ENCODE measurements around the gene CSTF2T.

CSTF2T gene

DNA sequence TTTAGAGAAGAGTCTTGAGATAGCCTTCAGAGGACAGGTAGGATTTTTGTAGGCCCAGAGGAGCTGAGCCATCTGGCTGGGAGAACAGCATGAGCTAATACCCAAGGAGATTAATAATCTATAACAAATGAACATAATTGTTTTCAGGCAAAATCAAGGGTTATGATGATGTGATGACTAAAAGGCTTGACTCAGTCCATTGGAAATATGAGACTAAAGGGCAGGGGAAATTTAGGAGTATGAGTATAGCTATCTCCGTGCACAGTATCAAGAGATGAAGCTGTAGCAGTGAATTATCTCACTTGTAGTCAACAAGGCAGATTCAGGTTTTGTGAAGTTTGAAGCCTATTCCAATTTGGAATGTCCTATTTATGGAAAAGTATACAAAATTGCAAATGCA is 40.1 kb downstream of the CSTF2T start:
- in situ Hi-C loops (cut with MboI; ENCODE audit: low sequenced_read_pairs, unreplicated experiment), result no loop called here
- no peak for DNase-seq (ENCODE audit: low spot score)
- TF ChIP-seq CTCF (IDR thresholded peaks at IDR 0.05; ENCODE audit: borderline replicate concordance, control extremely low read depth, extremely low read depth, insufficient read depth, missing control alignments), result no peak

- no peak for TF ChIP-seq CTCF (IDR thresholded peaks at IDR 0.05; ENCODE audit: borderline replicate concordance, control extremely low read depth, extremely low read depth, insufficient read depth, missing control alignments)
- in situ Hi-C loops (cut with MboI; ENCODE audit: low sequenced_read_pairs, unreplicated experiment), result no loop called here
Observed at GRCh38 chr10:51658000-51658399, 41.4 kb downstream of the CSTF2T start.

GRCh38 chr10:51656503-51656902 is 42.9 kb downstream of the CSTF2T start:
- TF ChIP-seq CTCF (IDR thresholded peaks at IDR 0.05; ENCODE audit: borderline replicate concordance, control extremely low read depth, extremely low read depth, insufficient read depth, missing control alignments), result no peak
- no peak for DNase-seq (ENCODE audit: low spot score)
- in situ Hi-C loops (cut with MboI; ENCODE audit: low sequenced_read_pairs, unreplicated experiment), result no loop called here

More at GRCh38 chr10:51658000-51658399, 41.4 kb downstream of the CSTF2T start:
- no peak for DNase-seq (ENCODE audit: low spot score)

DNA sequence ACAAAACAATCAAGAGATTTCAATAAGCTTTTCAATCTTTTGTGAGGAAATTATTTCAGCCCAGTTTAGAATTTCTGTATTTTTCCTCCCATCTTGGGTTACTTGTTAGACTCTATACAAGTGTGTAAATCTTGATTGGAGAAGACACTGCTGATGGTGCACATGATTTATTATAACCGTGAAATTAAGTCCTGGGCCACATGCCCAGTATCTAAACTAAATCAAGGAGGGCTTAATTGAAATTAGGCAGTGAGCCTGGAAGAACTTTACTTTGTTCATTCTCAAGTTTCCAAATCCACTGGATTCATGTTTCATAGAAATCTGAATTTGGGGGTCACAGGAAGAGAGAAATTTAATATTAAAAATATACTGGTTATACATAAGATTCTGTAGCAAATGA is 44.5 kb downstream of the CSTF2T start:
- in situ Hi-C loops (cut with MboI; ENCODE audit: low sequenced_read_pairs, unreplicated experiment), result no loop called here
- no peak for TF ChIP-seq CTCF (IDR thresholded peaks at IDR 0.05; ENCODE audit: borderline replicate concordance, control extremely low read depth, extremely low read depth, insufficient read depth, missing control alignments)
- no peak for DNase-seq (ENCODE audit: low spot score)

- DNase-seq (ENCODE audit: low spot score), result no peak
- TF ChIP-seq CTCF (IDR thresholded peaks at IDR 0.05; ENCODE audit: borderline replicate concordance, control extremely low read depth, extremely low read depth, insufficient read depth, missing control alignments), result no peak
- in situ Hi-C loops (cut with MboI; ENCODE audit: low sequenced_read_pairs, unreplicated experiment), result no loop called here
Observed at GRCh38 chr10:51653025-51653424, 46.4 kb downstream of the CSTF2T start.

- no peak for DNase-seq (ENCODE audit: low spot score)
- no peak for TF ChIP-seq CTCF (IDR thresholded peaks at IDR 0.05; ENCODE audit: borderline replicate concordance, control extremely low read depth, extremely low read depth, insufficient read depth, missing control alignments)
- in situ Hi-C loops (cut with MboI; ENCODE audit: low sequenced_read_pairs, unreplicated experiment), result no loop called here
Observed at GRCh38 chr10:51651063-51651462, 48.3 kb downstream of the CSTF2T start.

DNA sequence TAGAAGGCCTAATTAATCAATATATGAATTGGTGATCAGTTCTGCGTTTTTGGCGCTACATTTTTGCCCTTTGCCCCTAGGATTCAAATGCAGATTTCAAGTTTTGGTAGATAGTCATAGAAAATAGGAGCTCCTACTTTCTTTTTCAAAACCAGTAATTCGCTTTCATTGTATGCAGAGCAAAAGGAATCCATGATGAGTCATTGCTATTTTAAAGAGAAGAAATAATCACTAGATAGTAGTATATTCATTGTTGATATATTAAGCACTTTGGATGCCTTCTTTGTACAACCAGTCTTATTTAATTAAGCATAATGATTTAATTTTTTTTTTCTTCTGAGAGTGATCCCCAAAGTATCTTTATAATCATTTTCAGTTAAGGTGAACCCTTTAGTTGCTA is 50.3 kb downstream of the CSTF2T start:
- in situ Hi-C loops (cut with MboI; ENCODE audit: low sequenced_read_pairs, unreplicated experiment), result no loop called here
- no peak for DNase-seq (ENCODE audit: low spot score)
- no peak for TF ChIP-seq CTCF (IDR thresholded peaks at IDR 0.05; ENCODE audit: borderline replicate concordance, control extremely low read depth, extremely low read depth, insufficient read depth, missing control alignments)

Data from GM13976 (cell line).